OCI-LY3 (cell line): ENCODE data around the gene CAMK1G.

Experiments
- CTCF ChIP-seq: fragments of 200-600, 300-600 bp; sonication (generic); IDR thresholded peaks from 2 replicates; pipeline ENCODE4 v1.5.1; 2014; ENCODE audit warnings: antibody characterized with exemption, low read length, low read depth
- EZH2phosphoT487 ChIP-seq: fragments of 200-600 bp; shearing (Covaris generic); IDR thresholded peaks from 2 replicates; pipeline ENCODE4 v1.6.1; 2018; ENCODE audit warnings: antibody characterized with exemption, mixed run types, low read depth

GRCh38 chr1:209600541-209600940 is 17.0 kb downstream of the CAMK1G start:
- TF ChIP-seq CTCF: no peak
- TF ChIP-seq EZH2phosphoT487: no peak
